GM13976 (cell line): ENCODE measurements around the gene HOXD13.

Experiments used
- DNase-seq: peaks from one replicate; pipeline ENCODE4 v3.0.0; 2012; ENCODE audit warnings: low spot score
- in situ Hi-C: fragments of 300-500 bp; cut with MboI; formaldehyde crosslinking; loops from one replicate; pipeline ENCODE4 v1.12.0; 2022; ENCODE audit warnings: low sequenced_read_pairs, mixed read lengths, inconsistent platforms; ENCODE audit not compliant: unreplicated experiment
- TF ChIP-seq, protein P1 (sequence below): IDR thresholded peaks from 2 replicates; pipeline ENCODE4 v1.5.1; 2012; ENCODE audit warnings: borderline replicate concordance, mild to moderate bottlenecking; ENCODE audit not compliant: insufficient read depth; ENCODE audit errors: extremely low read depth, missing control alignments, control extremely low read depth

The HOXD13 gene

DNA sequence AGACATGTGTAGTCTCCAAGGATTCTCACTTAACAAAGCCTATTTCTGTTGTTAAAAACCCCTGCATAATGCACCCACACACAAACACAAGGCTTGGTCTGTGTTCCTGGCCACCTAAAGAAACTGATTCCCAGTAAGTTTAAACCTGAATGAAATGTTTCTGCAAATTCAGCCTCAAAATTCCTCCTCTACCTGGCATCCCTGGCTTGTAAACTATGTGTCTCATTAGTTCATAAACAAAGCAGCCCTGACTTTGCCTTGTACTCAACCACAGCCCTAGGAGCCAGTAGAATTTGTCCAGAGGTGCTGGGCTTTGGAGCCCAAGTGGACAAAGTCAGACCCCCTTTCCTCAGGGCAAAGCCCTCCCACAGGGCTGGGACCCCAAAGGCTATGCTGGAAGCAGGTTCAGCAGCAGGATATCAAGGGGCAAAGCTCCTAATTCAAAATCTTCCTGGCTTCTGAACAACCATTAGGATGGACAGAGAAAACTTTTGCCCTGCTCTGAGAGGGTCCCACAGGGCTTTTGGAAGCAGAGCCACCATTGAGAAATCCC, 2.6 kb upstream of the HOXD13 start:
- in situ Hi-C loops = loop anchor here (25.0 kb wide), 1 partner anchor 728 kb away; no protein-coding TSS in a partner anchor
- TF ChIP-seq, protein P1, sequence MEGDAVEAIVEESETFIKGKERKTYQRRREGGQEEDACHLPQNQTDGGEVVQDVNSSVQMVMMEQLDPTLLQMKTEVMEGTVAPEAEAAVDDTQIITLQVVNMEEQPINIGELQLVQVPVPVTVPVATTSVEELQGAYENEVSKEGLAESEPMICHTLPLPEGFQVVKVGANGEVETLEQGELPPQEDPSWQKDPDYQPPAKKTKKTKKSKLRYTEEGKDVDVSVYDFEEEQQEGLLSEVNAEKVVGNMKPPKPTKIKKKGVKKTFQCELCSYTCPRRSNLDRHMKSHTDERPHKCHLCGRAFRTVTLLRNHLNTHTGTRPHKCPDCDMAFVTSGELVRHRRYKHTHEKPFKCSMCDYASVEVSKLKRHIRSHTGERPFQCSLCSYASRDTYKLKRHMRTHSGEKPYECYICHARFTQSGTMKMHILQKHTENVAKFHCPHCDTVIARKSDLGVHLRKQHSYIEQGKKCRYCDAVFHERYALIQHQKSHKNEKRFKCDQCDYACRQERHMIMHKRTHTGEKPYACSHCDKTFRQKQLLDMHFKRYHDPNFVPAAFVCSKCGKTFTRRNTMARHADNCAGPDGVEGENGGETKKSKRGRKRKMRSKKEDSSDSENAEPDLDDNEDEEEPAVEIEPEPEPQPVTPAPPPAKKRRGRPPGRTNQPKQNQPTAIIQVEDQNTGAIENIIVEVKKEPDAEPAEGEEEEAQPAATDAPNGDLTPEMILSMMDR = no peak
- no peak for DNase-seq

DNA sequence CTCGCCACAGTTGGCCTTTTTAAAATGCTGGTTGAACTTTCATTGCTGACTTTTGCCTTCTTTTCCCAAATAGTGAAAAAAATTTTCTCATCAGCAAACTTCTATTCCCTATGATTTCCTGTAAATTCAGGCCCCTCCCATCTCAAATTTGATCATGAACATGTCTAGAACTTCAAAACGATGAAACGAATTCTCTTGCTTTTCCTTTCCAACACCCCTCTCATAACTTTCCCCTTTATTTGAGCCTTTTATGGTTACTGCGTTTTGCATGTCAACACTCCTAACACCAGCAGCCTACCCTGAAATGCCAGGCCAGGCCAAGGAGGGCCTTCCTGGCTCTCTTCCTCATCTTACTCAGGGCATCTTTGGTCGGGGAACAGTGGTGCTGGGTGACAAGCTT, 1.7 kb upstream of the HOXD13 start:
- DNase-seq = no peak
- TF ChIP-seq, protein P1 = no peak
- in situ Hi-C loops = loop anchor here (25.0 kb wide), 1 partner anchor 729 kb away; no protein-coding TSS in a partner anchor

DNA sequence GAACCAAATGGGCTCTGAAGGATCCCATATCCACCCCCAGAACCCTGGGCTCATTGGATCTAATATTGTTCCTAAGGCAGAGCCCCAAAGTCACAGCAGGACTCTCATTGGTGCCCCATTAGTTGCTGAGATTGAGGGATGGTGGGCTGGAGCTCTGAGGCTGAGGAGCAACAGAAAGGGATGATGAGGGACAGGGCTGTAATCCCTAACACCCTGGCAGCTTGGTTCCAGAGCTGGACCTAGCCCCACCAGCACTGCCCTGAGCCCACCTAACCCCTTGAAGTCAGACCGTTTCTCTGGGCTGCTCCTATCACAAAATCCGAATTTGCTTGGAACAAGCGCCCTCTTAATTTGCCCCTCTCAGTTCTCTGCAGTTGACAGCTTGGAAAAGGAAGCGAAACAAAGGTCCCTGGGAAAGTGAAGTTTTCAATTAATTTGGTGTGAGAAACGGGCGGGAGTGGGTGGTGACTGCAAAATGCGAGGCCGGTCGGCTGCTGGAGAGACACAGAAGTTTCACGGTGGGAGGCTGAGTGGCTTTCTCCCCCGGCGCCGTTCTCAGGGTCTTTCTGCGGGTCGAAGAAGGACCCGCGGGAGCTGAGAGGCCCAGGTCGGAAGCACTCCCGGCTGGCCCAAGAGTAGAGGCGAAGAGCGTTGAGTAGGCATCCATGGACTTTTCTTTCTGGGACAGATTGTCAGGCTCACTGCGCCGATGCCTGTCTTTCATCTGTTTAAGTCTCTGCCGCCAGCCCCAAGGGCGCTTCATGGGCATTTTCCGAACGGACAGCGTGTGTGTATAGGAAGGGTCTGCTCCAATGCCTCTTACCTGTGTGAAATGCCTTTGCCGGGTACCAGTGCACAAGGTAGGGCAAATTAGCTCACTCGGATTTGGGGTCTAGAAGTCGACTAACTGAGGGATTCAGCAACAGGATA, 927 bp upstream of the HOXD13 start:
- TF ChIP-seq, protein P1 = no peak
- no peak for DNase-seq
- in situ Hi-C loops = loop anchor here (25.0 kb wide), 1 partner anchor 729 kb away; no protein-coding TSS in a partner anchor

DNA sequence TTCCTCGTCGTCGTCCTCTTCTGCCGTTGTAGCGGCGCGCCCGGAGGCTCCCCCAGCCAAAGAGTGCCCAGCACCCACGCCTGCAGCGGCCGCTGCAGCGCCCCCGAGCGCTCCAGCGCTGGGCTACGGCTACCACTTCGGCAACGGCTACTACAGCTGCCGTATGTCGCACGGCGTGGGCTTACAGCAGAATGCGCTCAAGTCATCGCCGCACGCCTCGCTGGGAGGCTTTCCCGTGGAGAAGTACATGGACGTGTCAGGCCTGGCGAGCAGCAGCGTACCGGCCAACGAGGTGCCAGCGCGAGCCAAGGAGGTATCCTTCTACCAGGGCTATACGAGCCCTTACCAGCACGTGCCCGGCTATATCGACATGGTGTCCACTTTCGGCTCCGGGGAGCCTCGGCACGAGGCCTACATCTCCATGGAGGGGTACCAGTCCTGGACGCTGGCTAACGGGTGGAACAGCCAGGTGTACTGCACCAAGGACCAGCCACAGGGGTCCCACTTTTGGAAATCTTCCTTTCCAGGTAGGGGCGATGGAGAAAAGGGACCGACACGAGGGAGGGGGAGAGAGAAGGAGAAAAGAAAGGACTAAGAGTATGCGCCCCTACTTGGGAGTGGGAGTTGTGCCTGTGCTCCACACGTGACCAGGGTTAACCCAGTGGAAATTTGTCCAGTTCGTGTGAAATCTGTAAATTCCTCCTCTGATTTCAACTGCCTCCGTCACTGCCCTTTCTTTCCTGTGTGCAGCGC, 800 bp downstream of the HOXD13 start:
- TF ChIP-seq, protein P1 = no peak
- DNase-seq = no peak
- in situ Hi-C loops = loop anchor here (25.0 kb wide), 1 partner anchor 731 kb away; no protein-coding TSS in a partner anchor

DNA sequence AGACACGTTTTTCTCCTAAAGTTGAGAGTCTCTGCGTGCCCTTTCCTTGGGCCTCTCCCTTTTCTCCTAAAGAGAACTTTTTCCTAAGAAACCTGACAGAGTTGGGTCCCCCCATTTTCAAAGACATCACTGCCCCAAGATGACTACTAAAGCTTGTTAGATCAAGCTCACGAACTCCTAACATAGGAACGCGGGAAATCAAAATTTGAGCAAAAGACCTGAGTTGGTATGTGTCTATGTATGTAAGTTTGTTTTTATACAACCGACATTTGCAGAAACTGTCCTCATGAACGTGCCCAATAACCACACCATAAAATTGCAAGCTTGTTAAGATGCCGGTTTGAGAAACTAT, 1.4 kb downstream of the HOXD13 start:
- TF ChIP-seq, protein P1 = no peak
- no peak for DNase-seq
- in situ Hi-C loops = loop anchor here (25.0 kb wide), 1 partner anchor 732 kb away; no protein-coding TSS in a partner anchor

DNA sequence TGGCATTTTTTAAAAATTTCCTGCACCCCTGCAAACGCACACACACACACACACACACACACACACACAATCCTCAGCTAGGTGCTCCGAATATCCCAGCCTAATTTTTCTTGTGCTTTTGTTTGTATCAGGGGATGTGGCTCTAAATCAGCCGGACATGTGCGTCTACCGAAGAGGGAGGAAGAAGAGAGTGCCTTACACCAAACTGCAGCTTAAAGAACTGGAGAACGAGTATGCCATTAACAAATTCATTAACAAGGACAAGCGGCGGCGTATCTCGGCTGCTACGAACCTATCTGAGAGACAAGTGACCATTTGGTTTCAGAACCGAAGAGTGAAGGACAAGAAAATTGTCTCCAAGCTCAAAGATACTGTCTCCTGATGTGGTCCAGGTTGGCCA, 1.8 kb downstream of the HOXD13 start:
- DNase-seq = no peak
- in situ Hi-C loops = loop anchor here (25.0 kb wide), 1 partner anchor 732 kb away; no protein-coding TSS in a partner anchor
- TF ChIP-seq, protein P1 = no peak
